Left kidney (tissue), 2 donors: Measurements from ENCODE around the gene ZNF616. TPM values are rescaled to one million over a fixed set of nuclear protein-coding genes. Genes with fewer than 3 reads are reported as not detected.
A peak's percentile ranks its signal among the peaks of the same experiment; 100 is the strongest.
"Not testable (repeated sequence)": the region's sequence is repeated elsewhere in the genome, so short reads cannot be mapped to it uniquely, and the experiment has no call there.

Experiments used
- DNase-seq: peaks from one replicate; pipeline ENCODE4 v3.0.0-alpha.2; 2013
- polyA plus RNA-seq: library from polyadenylated mRNA; unstranded; fragments of 120-200 nt; gene quantifications from one replicate; pipeline ENCODE4 v1.2.1, GENCODE V29; 2013; ENCODE audit not compliant: insufficient read length

The ZNF616 gene
- polyA plus RNA-seq, 1 donor = 24.0 TPM

DNA sequence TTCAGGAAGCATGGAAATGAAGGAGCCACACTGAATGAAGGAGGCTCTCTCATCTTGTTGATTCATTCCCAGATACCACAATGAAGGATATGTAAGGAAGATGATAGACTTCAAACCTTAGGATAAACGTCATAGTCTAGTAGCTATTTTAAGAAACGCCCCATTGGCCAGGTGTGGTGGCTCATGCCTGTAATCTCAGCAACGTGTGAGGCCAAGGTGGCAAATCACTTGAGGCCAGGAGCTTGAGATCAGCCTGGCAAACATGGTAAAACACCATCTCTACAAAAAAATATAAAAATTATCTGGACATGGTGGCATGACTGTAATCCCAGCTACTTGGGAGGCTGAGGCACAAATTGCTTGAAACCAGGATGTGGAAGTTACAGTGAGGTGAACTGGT lies 27.1 kb downstream of the ZNF616 start:
- no peak for DNase-seq

DNA sequence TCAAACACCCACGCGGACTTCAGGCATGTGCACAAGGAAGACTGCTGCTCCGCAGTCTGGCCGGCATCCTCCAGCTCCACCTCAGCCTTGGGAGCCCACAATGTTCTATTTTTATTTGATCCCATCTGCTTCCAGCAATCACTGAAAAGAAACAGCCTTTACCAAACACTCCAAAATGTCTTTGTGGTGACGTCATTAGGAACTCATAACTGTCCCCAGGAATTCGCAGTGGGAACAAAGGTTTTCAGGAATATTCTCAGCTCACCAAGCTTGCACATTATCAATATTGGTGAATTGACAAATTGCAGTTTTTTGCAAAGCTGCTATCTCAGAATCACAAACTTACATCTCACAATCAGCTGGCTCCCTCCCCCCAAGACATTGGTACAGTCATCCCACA lies 29.0 kb downstream of the ZNF616 start:
- no peak for DNase-seq

DNA sequence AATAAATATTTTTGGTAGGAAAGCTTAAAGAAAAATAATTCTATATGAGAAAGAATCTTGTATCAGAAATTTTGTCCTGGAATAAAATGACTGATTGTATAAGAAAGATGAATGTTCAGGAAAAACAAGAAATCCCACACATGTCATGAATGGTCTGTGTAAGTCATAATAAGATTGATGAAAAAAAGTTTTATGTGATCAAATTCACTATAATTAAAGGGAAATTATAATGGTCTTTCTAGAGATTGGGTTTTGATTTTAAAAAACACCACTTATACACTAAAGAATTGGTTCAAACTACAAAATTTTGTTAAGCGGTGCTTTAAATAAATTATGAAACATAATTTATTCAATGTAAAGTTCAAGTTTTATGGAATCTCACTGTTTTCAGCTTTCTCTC lies 37.0 kb downstream of the ZNF616 start:
- DNase-seq = no peak

DNA sequence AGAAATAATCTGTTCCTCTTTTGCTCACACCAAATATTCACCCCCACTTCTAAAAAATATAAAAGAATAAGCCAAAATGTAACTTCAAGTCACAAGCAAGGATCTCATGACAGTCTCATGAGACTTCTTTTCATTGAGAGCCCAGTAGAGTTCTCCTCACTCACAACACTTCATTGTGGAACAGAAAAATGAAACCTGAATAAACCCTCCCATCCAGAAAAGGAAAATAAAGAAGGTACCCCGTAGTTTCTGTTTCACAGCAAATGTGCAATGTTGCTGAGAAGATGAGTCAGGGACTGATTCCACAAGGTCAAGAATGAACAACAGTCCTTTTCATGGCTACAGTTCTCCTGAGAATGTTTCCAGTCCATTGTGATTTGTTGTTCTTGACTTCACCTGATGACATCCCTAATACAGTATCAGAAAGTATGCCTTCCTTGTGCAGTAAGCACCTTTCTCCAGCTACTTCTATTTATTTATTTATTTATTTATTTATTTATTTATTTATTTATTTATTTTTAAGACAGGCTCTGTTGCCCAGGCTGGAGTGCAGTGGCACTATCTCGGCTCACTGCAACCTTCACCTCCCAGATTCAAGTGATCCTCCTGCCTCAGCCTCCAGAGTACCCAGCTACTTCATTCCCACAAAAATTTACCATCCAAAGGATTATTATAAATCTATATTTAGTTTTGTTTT lies 37.7 kb downstream of the ZNF616 start:
- no peak for DNase-seq

DNA sequence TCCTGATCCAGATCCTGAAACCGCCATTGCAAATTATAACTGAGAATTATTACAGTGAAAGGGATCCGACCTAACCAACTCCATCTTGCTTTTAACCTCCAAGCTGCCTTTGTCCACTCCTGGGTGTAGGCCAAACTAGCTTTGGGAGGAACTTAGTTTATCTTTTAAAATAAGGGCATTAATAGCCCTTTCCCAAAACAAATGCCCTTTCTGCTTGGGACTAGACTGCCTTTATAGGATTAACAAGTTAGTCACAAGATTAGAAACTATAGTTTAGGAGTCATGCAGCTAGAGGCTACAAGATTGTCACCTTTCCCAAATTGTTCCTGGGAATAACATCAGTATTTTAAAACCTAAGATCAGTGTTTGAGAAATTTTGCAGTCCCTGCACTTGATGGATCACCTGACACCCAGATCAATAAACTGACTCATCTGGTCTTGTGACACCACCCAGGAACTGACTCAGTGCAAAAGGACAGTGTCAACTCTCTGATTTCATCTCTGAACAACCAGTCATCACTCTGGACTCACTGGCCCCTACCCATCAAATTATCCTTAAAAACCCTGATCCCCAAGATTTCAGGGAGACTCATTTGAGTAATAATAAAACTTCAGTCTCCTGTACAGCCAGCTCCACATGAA lies 40.1 kb downstream of the ZNF616 start:
- DNase-seq = no peak

DNA sequence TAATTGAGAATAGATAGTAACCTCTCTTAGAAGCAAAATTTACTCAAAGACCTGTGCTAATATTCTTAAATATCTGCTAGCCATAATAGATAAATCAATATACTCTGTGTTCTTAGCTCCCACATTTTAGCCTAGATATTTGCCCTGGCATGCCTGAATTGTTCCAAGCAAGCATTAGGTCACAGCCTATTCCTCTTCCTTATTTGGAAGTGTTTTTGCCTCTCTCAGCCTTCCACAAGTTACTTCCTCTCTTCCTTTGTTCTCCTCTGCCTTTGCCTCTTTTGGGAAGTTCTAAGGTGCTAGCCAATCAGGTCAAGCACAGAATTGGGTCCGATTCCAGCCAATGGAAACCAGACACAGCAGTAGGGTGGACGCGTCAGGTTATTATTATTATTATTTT lies 43.3 kb downstream of the ZNF616 start:
- not testable (repeated sequence) for DNase-seq

DNA sequence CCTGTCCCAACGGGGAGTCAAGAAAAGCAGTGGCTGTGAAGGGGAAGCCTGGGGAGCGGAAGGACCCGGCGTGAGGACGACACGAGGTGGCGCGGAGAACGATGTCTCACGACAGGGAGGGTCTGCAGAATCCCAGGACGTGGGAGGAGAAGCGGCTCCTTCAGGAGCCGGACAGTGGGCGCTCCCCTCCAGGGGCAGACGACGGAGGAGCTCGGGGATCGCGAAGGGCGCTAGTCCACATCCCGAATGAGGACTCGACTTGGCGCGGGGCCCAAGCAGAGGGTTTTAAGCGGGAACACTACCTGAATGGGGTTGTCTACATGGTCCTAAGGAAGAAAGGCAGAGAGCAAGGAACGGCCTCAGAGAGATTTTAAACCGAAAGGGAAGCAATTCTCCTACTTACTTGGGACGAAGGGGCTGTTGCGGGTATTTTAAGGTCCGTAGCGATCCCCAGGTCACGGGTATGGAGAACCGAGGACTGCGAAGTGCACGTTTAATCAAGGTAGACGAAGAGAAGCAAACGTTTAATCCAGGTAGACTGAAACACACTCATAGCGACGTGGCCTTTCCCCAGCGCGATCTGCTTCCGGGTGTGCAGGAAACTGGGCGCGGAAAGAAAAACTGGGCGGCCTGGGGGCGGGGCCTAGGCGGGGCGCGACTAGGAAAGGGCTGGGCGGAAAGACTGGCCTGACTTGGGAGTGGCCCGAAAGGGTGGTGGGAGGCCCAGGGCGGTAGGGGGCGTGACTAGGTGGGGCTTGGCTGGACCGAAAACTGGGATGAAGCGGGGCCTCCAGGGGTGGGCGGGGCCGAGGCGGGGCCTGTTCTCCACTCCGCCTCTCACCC lies 44.3 kb downstream of the ZNF616 start, which contains the start of gene ZNF841:
TSS of gene ZNF841 (minus strand) at position 594 of the 843 bp plus-strand sequence. CDS start 10,964 bp downstream, outside the sequence.
- peak; percentile 89 for DNase-seq

DNA sequence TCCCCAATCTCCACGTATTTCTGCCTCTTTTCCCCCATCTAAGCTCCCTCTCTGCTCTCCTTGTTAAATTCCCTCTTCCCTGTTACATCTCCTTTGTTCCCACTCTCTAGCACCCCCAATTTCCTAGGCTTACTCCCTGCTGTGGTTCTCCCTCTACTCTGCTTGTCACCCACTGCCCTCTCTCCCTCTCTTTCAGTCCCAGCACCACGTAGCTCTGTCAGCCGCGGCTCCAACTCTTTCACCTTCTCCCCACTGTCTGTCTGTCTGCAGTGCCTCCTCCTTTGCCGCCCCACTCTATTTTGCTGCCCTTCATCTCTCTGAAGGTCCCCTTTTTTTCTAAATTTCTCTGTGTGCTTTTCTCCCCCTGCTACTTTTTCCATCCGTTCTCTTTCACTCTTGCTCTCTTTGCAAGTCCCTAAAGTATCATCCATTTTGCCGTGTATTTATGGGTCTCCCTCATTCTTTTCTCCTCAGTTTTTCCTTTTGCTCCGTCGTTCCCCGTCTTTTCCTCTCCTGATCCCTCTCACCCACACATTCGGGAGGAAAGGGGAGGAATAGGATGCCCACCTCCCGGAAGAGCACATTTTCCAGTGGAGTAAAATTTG lies 45.1 kb downstream of the ZNF616 start:
- no peak for DNase-seq

DNA sequence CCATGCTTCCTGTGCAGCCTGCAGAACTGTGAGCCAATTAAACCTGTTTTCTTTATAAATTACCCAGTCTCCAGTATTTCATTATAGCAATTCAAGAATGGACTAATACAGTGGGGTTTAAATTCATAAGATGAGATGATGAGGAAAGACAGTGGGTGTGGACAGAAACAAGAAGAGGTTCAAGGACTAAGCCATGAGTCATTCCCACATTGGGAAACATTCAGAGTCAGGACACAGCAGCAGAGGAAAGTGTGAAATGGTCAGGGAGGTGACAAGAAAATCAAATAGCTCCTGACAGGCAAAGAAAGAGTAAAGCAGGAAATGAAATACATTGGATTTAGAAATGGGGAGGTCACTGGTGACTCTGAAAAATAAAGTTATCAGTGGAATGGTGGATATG lies 53.3 kb downstream of the ZNF616 start:
- DNase-seq = no peak

DNA sequence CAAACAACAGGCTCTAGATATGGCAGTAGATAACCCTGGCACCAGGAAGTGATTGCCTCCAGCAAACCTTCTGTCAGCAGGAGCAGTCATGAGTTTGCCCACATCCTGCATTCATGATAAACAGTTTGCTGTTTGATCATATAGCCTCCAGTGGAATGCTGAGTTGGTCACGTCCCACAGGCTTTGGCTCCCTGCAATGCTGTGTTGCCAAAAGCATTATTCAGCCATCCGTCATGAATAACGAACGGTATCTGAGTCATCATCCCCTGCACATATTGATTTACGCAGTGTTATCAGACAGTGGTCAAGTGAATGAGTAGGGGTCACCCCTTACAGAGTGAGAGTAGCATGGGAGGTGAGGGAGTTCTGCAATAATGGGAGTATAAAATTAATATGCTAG lies 69.2 kb downstream of the ZNF616 start:
- DNase-seq = no peak

DNA sequence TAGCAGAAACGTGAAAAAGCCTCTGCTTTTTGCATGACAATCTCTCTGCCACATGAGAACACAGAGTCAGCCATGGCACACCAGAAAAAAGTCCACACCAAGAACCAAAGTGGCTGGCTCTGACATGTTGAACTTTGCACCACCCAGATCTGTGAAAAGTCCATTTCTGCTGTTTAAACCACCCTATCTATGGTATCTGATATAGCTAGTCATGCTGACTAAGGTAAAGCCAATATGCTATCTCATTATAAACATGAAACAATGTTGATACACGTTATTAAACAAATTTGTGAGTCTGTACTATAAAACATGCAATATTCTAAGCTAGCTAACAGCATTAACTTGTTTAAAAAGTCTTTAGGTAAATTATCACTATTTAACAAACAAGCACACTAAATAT lies 70.1 kb downstream of the ZNF616 start:
- no peak for DNase-seq

DNA sequence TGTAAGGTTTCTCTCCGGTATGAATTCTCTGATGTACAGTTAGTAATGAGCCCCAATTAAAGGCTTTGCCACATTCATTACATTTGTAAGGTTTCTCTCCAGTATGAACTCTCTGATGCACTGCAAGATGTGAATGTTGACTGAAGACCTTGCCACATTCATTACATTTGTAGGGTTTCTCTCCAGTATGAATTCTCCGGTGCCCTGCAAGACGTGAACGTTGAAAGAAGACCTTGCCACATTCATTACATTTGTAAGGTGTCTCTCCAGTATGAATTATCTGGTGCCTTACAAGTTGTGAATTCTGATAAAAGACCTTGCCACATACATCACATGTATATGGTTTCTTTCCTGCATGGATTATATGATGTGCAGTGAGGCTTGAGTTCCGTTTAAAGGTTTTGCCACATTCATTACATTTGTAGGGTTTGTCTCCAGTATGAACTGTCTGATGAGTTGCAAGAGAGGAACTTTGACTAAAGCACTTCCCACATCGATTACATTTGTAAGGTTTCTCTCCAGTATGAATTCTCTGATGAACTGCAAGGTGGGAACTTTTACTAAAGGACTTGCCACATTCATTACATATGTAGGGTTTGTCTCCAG lies 73.4 kb downstream of the ZNF616 start:
- DNase-seq = no peak

DNA sequence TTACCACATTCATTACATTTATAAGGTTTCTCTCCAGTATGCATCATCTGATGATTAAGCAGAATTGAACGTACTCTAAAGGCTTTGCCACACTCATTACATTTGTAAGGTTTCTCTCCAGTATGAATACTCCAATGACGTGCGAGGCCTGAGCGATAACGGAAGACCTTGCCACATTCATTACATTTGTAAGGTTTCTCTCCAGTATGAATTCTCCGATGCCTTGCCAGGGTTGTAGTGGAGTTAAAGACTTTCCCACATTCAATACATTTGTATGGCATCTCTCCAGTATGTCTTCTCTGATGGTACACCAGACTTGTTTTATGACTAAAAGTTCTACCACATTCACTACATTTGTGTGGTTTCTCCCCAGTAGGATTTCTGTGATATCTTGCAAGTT lies 74.3 kb downstream of the ZNF616 start:
- no peak for DNase-seq

Other genes with a start within 250 kb of the ZNF616 start
- 33.5 TPM for gene ZNF649, start 234.9 kb downstream of the ZNF616 start, polyA plus RNA-seq
- gene ZNF613, start 212.5 kb downstream of the ZNF616 start, polyA plus RNA-seq = 15.0 TPM
- 22.2 TPM for gene ZNF350, start 153.1 kb downstream of the ZNF616 start, polyA plus RNA-seq
- 24.1 TPM for gene ZNF615, start 131.7 kb downstream of the ZNF616 start, polyA plus RNA-seq
- 20.0 TPM for gene ZNF614, start 111.6 kb downstream of the ZNF616 start, polyA plus RNA-seq
- 26.6 TPM for gene ZNF432, start 91.1 kb downstream of the ZNF616 start, polyA plus RNA-seq
- gene ZNF841, start 44.2 kb downstream of the ZNF616 start, polyA plus RNA-seq = 27.5 TPM
- gene ZNF836, start 31.7 kb upstream of the ZNF616 start, polyA plus RNA-seq = 19.2 TPM
- gene PPP2R1A, start 50.1 kb upstream of the ZNF616 start, polyA plus RNA-seq = 396 TPM
- 22.0 TPM for gene ZNF766, start 129.6 kb upstream of the ZNF616 start, polyA plus RNA-seq
- 18.3 TPM for gene ZNF480, start 157.2 kb upstream of the ZNF616 start, polyA plus RNA-seq
- 14.9 TPM for gene ZNF610, start 196.3 kb upstream of the ZNF616 start, polyA plus RNA-seq
- 31.7 TPM for gene ZNF880, start 230.0 kb upstream of the ZNF616 start, polyA plus RNA-seq